Glutamatergic neuron (in vitro differentiated cells): ENCODE measurements around the gene CCNY. TPM values are rescaled to one million over a fixed set of nuclear protein-coding genes. Genes with fewer than 3 reads are reported as not detected.
A peak's percentile ranks its signal among the peaks of the same experiment; 100 is the strongest.

ENCODE experiments used
- DNase-seq: peaks from one replicate; pipeline ENCODE4 v3.0.0; 2022
- H3K27ac Mint-ChIP-seq: one replicate; pipeline ENCODE4 v1.8.0; 2020; ENCODE audit warnings: mild to moderate bottlenecking, mixed read lengths, inconsistent platforms; ENCODE audit not compliant: unreplicated experiment
- H3K27me3 Mint-ChIP-seq: one replicate; pipeline ENCODE4 v1.8.0; 2020; ENCODE audit warnings: mild to moderate bottlenecking, moderate library complexity, mixed read lengths, inconsistent platforms; ENCODE audit not compliant: unreplicated experiment
- H3K36me3 Mint-ChIP-seq: one replicate; pipeline ENCODE4 v1.8.0; 2020; ENCODE audit warnings: mild to moderate bottlenecking, mixed read lengths, inconsistent platforms; ENCODE audit not compliant: unreplicated experiment
- H3K4me1 Mint-ChIP-seq: one replicate; pipeline ENCODE4 v1.8.0; 2020; ENCODE audit warnings: mild to moderate bottlenecking, low read depth, mixed read lengths, inconsistent platforms; ENCODE audit not compliant: unreplicated experiment
- H3K4me3 Mint-ChIP-seq: one replicate; pipeline ENCODE4 v1.8.0; 2020; ENCODE audit warnings: mild to moderate bottlenecking, mixed read lengths, inconsistent platforms; ENCODE audit not compliant: unreplicated experiment
- H3K9me3 Mint-ChIP-seq: one replicate; pipeline ENCODE4 v1.8.0; 2020; ENCODE audit warnings: mild to moderate bottlenecking, moderate library complexity, mixed read lengths, inconsistent platforms; ENCODE audit not compliant: unreplicated experiment
- total RNA-seq: library from RNA; stranded (reverse); fragmentation: NEBNext Ultra II Directional; extraction: Animal tissue kit (Norgen Biotek cat#: 25700); gene quantifications from one replicate; pipeline ENCODE4 v1.2.1, GENCODE V29; 2021; ENCODE audit not compliant: unreplicated experiment
- TF ChIP-seq, protein P1 (sequence below): fragments of 200-600 bp; sonication (generic); IDR thresholded peaks from one replicate; pipeline ENCODE4 v1.5.0; 2021; ENCODE audit not compliant: partially characterized antibody, unreplicated experiment

CCNY gene
- total RNA-seq, 1 donor from 2014 or later = 219 TPM

- TF ChIP-seq, protein P1, sequence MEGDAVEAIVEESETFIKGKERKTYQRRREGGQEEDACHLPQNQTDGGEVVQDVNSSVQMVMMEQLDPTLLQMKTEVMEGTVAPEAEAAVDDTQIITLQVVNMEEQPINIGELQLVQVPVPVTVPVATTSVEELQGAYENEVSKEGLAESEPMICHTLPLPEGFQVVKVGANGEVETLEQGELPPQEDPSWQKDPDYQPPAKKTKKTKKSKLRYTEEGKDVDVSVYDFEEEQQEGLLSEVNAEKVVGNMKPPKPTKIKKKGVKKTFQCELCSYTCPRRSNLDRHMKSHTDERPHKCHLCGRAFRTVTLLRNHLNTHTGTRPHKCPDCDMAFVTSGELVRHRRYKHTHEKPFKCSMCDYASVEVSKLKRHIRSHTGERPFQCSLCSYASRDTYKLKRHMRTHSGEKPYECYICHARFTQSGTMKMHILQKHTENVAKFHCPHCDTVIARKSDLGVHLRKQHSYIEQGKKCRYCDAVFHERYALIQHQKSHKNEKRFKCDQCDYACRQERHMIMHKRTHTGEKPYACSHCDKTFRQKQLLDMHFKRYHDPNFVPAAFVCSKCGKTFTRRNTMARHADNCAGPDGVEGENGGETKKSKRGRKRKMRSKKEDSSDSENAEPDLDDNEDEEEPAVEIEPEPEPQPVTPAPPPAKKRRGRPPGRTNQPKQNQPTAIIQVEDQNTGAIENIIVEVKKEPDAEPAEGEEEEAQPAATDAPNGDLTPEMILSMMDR = no peak
- Mint-ChIP-seq H3K36me3 (no peaks in the 10 kb centered on the region), H3K27me3 (peaks cover 5% of the 10 kb centered on the region), H3K9me3 (peaks cover 26% of the 10 kb centered on the region), H3K4me3 (no peak overlapping the region), H3K4me1 (peaks cover 47% of the 10 kb centered on the region), H3K27ac (no peak overlapping the region)
- no peak for DNase-seq
These were observed 96.6 kb downstream of the CCNY start for GRCh38 chr10:35432781-35433338.

GRCh38 chr10:35433851-35434426, 97.6 kb downstream of the CCNY start:
- Mint-ChIP-seq H3K4me1 (peaks cover 39% of the 10 kb centered on the region), H3K4me3 (no peak overlapping the region), H3K9me3 (peaks cover 22% of the 10 kb centered on the region), H3K27me3 (peaks cover 2% of the 10 kb centered on the region), H3K36me3 (peaks cover 6% of the 10 kb centered on the region), H3K27ac (no peak overlapping the region)
- DNase-seq = no peak
- TF ChIP-seq, protein P1 = no peak

- TF ChIP-seq, protein P1 = no peak
- Mint-ChIP-seq H3K27ac (peak overlapping the region; percentile 80), H3K4me3 (no peak overlapping the region), H3K9me3 (peaks cover 25% of the 10 kb centered on the region), H3K4me1 (peaks cover 39% of the 10 kb centered on the region), H3K36me3 (peaks cover 11% of the 10 kb centered on the region), H3K27me3 (peaks cover 2% of the 10 kb centered on the region)
- DNase-seq = no peak
These were observed 98.2 kb downstream of the CCNY start for GRCh38 chr10:35434533-35434932.

- Mint-ChIP-seq H3K4me1 (peaks cover 36% of the 10 kb centered on the region), H3K27me3 (peaks cover 2% of the 10 kb centered on the region), H3K36me3 (peaks cover 11% of the 10 kb centered on the region), H3K27ac (no peak overlapping the region), H3K4me3 (no peak overlapping the region), H3K9me3 (peaks cover 22% of the 10 kb centered on the region)
- TF ChIP-seq, protein P1 = no peak
- no peak for DNase-seq
These were observed 99.5 kb downstream of the CCNY start for GRCh38 chr10:35435824-35436223.

DNA sequence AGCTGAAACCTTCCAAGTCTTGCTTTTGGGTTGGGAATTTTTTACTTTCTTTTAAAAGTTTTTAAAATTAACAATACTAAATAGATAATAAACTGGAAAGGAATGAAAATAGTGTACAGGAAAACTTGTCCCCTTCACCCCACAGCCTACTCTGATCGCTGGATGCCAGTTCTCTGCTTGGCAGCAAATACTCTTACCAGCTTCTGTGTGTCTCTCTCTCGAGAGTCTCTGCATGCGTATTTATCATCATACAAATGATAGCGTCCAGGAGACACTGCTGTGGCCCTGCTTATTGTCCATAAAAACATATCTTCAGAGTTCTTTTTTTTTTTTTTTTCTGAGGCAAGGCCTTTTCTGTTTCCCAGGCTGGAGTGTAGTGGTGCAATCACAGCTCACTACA, 101.5 kb downstream of the CCNY start:
- Mint-ChIP-seq H3K9me3 (peaks cover 25% of the 10 kb centered on the region), H3K27me3 (peaks cover 4% of the 10 kb centered on the region), H3K4me1 (peaks cover 27% of the 10 kb centered on the region), H3K27ac (no peak overlapping the region), H3K4me3 (no peak overlapping the region), H3K36me3 (peaks cover 11% of the 10 kb centered on the region)
- TF ChIP-seq, protein P1 = no peak
- no peak for DNase-seq
